Esophagus squamous epithelium (tissue), 4 donors: ENCODE results near the gene KPNA3.

Experiments
- POLR2A ChIP-seq, 4 donors: fragments of 450-650 bp; IDR thresholded peaks; one replicate each; pipeline ENCODE4 v1.6.1; 2017; ENCODE audit warnings: antibody characterized with exemption in 4 of 4, mild to moderate bottlenecking in 4 of 4, moderate library complexity in 3 of 4
- TF ChIP-seq, protein P1 (sequence below), 6 experiments: fragments of 450-650 bp in 4 of 6; fragments of 200-600 bp in 2 of 6; sonication (generic) in 2 of 6; IDR thresholded peaks; one replicate each; pipeline ENCODE4 v1.5.1; 2016 to 2019; ENCODE audit warnings: antibody characterized with exemption in 6 of 6, mild to moderate bottlenecking in 4 of 6, moderate library complexity in 4 of 6

GRCh38 chr13:49654011-49654410 lies 138.5 kb downstream of the KPNA3 start:
- TF ChIP-seq POLR2A (IDR thresholded peaks at IDR 0.05): no peak
- TF ChIP-seq, protein P1, sequence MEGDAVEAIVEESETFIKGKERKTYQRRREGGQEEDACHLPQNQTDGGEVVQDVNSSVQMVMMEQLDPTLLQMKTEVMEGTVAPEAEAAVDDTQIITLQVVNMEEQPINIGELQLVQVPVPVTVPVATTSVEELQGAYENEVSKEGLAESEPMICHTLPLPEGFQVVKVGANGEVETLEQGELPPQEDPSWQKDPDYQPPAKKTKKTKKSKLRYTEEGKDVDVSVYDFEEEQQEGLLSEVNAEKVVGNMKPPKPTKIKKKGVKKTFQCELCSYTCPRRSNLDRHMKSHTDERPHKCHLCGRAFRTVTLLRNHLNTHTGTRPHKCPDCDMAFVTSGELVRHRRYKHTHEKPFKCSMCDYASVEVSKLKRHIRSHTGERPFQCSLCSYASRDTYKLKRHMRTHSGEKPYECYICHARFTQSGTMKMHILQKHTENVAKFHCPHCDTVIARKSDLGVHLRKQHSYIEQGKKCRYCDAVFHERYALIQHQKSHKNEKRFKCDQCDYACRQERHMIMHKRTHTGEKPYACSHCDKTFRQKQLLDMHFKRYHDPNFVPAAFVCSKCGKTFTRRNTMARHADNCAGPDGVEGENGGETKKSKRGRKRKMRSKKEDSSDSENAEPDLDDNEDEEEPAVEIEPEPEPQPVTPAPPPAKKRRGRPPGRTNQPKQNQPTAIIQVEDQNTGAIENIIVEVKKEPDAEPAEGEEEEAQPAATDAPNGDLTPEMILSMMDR (IDR thresholded peaks at IDR 0.05): no peak
